Stimulated activated memory B cell treated with anti-CD40 and anti-IgM and Interleukin-4, amounts not matched to agents 10 μg/mL and 1 μg/mL and 100 μg/mL, for 72 hours (primary cell): Measurements from ENCODE around the gene ERBB2.
A peak's percentile ranks its signal among the peaks of the same experiment; 100 is the strongest.
"Not testable (repeated sequence)": the region's sequence is repeated elsewhere in the genome, so short reads cannot be mapped to it uniquely, and the experiment has no call there.

Source experiments
- ATAC-seq: fragments of 150-1000 bp; cut with Tn5 transposase; 2 replicates; pipeline ENCODE4 v1.10.0; 2021
- H3K27ac Mint-ChIP-seq: one replicate; pipeline ENCODE4 v1.8.0; 2022; ENCODE audit warnings: mild to moderate bottlenecking, mixed read lengths
- H3K27me3 Mint-ChIP-seq: one replicate; pipeline ENCODE4 v1.8.0; 2022; ENCODE audit warnings: mixed read lengths
- H3K36me3 Mint-ChIP-seq: one replicate; pipeline ENCODE4 v1.8.0; 2022; ENCODE audit warnings: mixed read lengths
- H3K4me1 Mint-ChIP-seq: one replicate; pipeline ENCODE4 v1.8.0; 2022; ENCODE audit warnings: mixed read lengths
- H3K4me3 Mint-ChIP-seq: one replicate; pipeline ENCODE4 v1.8.0; 2022; ENCODE audit warnings: mild to moderate bottlenecking, moderate library complexity, mixed read lengths
- H3K9me3 Mint-ChIP-seq: one replicate; pipeline ENCODE4 v1.8.0; 2022; ENCODE audit warnings: mixed read lengths

The ERBB2 gene

GRCh38 chr17:39716879-39717536 is 17.1 kb downstream of the ERBB2 start:
- no peak for ATAC-seq
- Mint-ChIP-seq H3K9me3 (no peaks in the 10 kb centered on the region), H3K36me3 (no peaks in the 10 kb centered on the region), H3K4me1 (peaks cover 6% of the 10 kb centered on the region), H3K4me3 (no peak overlapping the region), H3K27ac (no peak overlapping the region), H3K27me3 (no peaks in the 10 kb centered on the region)

GRCh38 chr17:39717660-39718059 is 17.8 kb downstream of the ERBB2 start:
- H3K4me3 Mint-ChIP-seq: no peak overlapping the region
- no peak for ATAC-seq
- no peak overlapping the region for H3K27ac Mint-ChIP-seq
- no peaks in the 10 kb centered on the region for H3K9me3 Mint-ChIP-seq
- peaks cover 6% of the 10 kb centered on the region for H3K4me1 Mint-ChIP-seq
- H3K36me3 Mint-ChIP-seq: no peaks in the 10 kb centered on the region
- no peaks in the 10 kb centered on the region for H3K27me3 Mint-ChIP-seq

- no peak for ATAC-seq
- Mint-ChIP-seq H3K9me3 (no peaks in the 10 kb centered on the region), H3K27me3 (no peaks in the 10 kb centered on the region), H3K4me3 (no peak overlapping the region), H3K27ac (no peak overlapping the region), H3K36me3 (peaks cover under 1% of the 10 kb centered on the region), H3K4me1 (peaks cover 6% of the 10 kb centered on the region)
These were observed 19.9 kb downstream of the ERBB2 start for GRCh38 chr17:39719563-39720355.

GRCh38 chr17:39722104-39722503 is 22.2 kb downstream of the ERBB2 start:
- Mint-ChIP-seq H3K4me1 (peaks cover 20% of the 10 kb centered on the region), H3K36me3 (peaks cover 21% of the 10 kb centered on the region), H3K27me3 (no peaks in the 10 kb centered on the region), H3K4me3 (no peak overlapping the region), H3K9me3 (no peaks in the 10 kb centered on the region), H3K27ac (no peak overlapping the region)
- ATAC-seq: no peak

- H3K27me3 Mint-ChIP-seq: no peaks in the 10 kb centered on the region
- ATAC-seq: peak; percentile 28
- peaks cover 31% of the 10 kb centered on the region for H3K36me3 Mint-ChIP-seq
- peaks cover 27% of the 10 kb centered on the region for H3K4me1 Mint-ChIP-seq
- H3K27ac Mint-ChIP-seq: no peak overlapping the region
- no peak overlapping the region for H3K4me3 Mint-ChIP-seq
- no peaks in the 10 kb centered on the region for H3K9me3 Mint-ChIP-seq
These were observed 23.3 kb downstream of the ERBB2 start for GRCh38 chr17:39722965-39723848.

GRCh38 chr17:39724731-39725130 is 24.9 kb downstream of the ERBB2 start:
- no peaks in the 10 kb centered on the region for H3K27me3 Mint-ChIP-seq
- no peak overlapping the region for H3K4me3 Mint-ChIP-seq
- peaks cover 41% of the 10 kb centered on the region for H3K4me1 Mint-ChIP-seq
- H3K27ac Mint-ChIP-seq: no peak overlapping the region
- peaks cover 42% of the 10 kb centered on the region for H3K36me3 Mint-ChIP-seq
- no peaks in the 10 kb centered on the region for H3K9me3 Mint-ChIP-seq
- ATAC-seq: no peak

GRCh38 chr17:39725923-39726322 is 26.1 kb downstream of the ERBB2 start:
- not testable (repeated sequence) for ATAC-seq

GRCh38 chr17:39726617-39727016 is 26.8 kb downstream of the ERBB2 start:
- H3K27ac Mint-ChIP-seq: peak overlapping the region; percentile 14
- no peak for ATAC-seq
- H3K4me3 Mint-ChIP-seq: no peak overlapping the region
- H3K9me3 Mint-ChIP-seq: no peaks in the 10 kb centered on the region
- peaks cover 40% of the 10 kb centered on the region for H3K4me1 Mint-ChIP-seq
- no peaks in the 10 kb centered on the region for H3K27me3 Mint-ChIP-seq
- H3K36me3 Mint-ChIP-seq: peaks cover 42% of the 10 kb centered on the region

More at GRCh38 chr17:39725923-39726322, 26.1 kb downstream of the ERBB2 start:
- Mint-ChIP-seq H3K4me1 (peaks cover 40% of the 10 kb centered on the region), H3K27ac (peak overlapping the region; percentile 14), H3K36me3 (peaks cover 42% of the 10 kb centered on the region)
- not testable (repeated sequence) for H3K4me3 Mint-ChIP-seq, H3K27me3 Mint-ChIP-seq, H3K9me3 Mint-ChIP-seq

GRCh38 chr17:39727556-39727955 is 27.7 kb downstream of the ERBB2 start:
- Mint-ChIP-seq H3K27ac (no peak overlapping the region), H3K27me3 (no peaks in the 10 kb centered on the region), H3K4me1 (peaks cover 40% of the 10 kb centered on the region), H3K36me3 (peaks cover 42% of the 10 kb centered on the region), H3K4me3 (no peak overlapping the region), H3K9me3 (no peaks in the 10 kb centered on the region)
- ATAC-seq: no peak

GRCh38 chr17:39729280-39729851 is 29.5 kb downstream of the ERBB2 start:
- peak overlapping the region; percentile 86 for H3K27ac Mint-ChIP-seq
- peaks cover 42% of the 10 kb centered on the region for H3K36me3 Mint-ChIP-seq
- H3K27me3 Mint-ChIP-seq: no peaks in the 10 kb centered on the region
- ATAC-seq: no peak
- no peaks in the 10 kb centered on the region for H3K9me3 Mint-ChIP-seq
- peak overlapping the region; percentile 89 for H3K4me3 Mint-ChIP-seq
- H3K4me1 Mint-ChIP-seq: peaks cover 40% of the 10 kb centered on the region

GRCh38 chr17:39730095-39730921 is 30.4 kb downstream of the ERBB2 start, which contains the start of gene MIEN1:
Gene MIEN1, minus strand, starts transcription at chr17:39730532. Its CDS starts 37 bp downstream, at chr17:39730495.
- no peaks in the 10 kb centered on the region for H3K9me3 Mint-ChIP-seq
- peaks cover 37% of the 10 kb centered on the region for H3K36me3 Mint-ChIP-seq
- H3K27ac Mint-ChIP-seq: peak within 1 kb of the TSS; percentile 86
- peaks cover 40% of the 10 kb centered on the region for H3K4me1 Mint-ChIP-seq
- ATAC-seq: peak; percentile 97
- H3K4me3 Mint-ChIP-seq: peak within 1 kb of the TSS; percentile 89
- no peaks in the 10 kb centered on the region for H3K27me3 Mint-ChIP-seq

- no peak overlapping the region for H3K27ac Mint-ChIP-seq
- peaks cover 3% of the 10 kb centered on the region for H3K27me3 Mint-ChIP-seq
- ATAC-seq: no peak
- no peak overlapping the region for H3K4me3 Mint-ChIP-seq
- H3K9me3 Mint-ChIP-seq: no peaks in the 10 kb centered on the region
- H3K4me1 Mint-ChIP-seq: peaks cover 23% of the 10 kb centered on the region
- H3K36me3 Mint-ChIP-seq: peaks cover 16% of the 10 kb centered on the region
These were observed 32.7 kb downstream of the ERBB2 start for GRCh38 chr17:39732586-39732985.

- Mint-ChIP-seq H3K4me3 (no peak overlapping the region), H3K36me3 (no peaks in the 10 kb centered on the region), H3K27me3 (peaks cover 36% of the 10 kb centered on the region), H3K4me1 (peaks cover 33% of the 10 kb centered on the region), H3K27ac (no peak overlapping the region), H3K9me3 (no peaks in the 10 kb centered on the region)
- ATAC-seq: no peak
These were observed 36.0 kb downstream of the ERBB2 start for GRCh38 chr17:39735882-39736281.
